Neural crest cell (in vitro differentiated cells): Measurements from ENCODE around the gene GPHN. TPM values are rescaled to one million over a fixed set of nuclear protein-coding genes. Genes with fewer than 3 reads are reported as not detected.

Experiments
- DNase-seq: peaks from one replicate; pipeline ENCODE4 v3.0.0; 2021; ENCODE audit warnings: low read depth, mixed read lengths, low spot score
- H3K27ac Mint-ChIP-seq: one replicate; pipeline ENCODE4 v1.8.0; 2021; ENCODE audit warnings: mild to moderate bottlenecking, mixed read lengths; ENCODE audit not compliant: unreplicated experiment
- H3K27me3 Mint-ChIP-seq: 2 replicates; pipeline ENCODE4 v1.8.0; 2021; ENCODE audit warnings: low read depth, mild to moderate bottlenecking, mixed read lengths
- H3K36me3 Mint-ChIP-seq: 2 replicates; pipeline ENCODE4 v1.8.0; 2021; ENCODE audit warnings: low read depth, mild to moderate bottlenecking, mixed read lengths
- H3K4me1 Mint-ChIP-seq: 2 replicates; pipeline ENCODE4 v1.8.0; 2021; ENCODE audit warnings: mixed read lengths
- H3K4me3 Mint-ChIP-seq: one replicate; pipeline ENCODE4 v1.8.0; 2021; ENCODE audit warnings: mild to moderate bottlenecking, mixed read lengths
- H3K9me3 Mint-ChIP-seq: 2 replicates; pipeline ENCODE4 v1.8.0; 2021; ENCODE audit warnings: mixed read lengths
- CTCF ChIP-seq: fragments of 200-600 bp; sonication (generic); conservative IDR thresholded peaks from 2 replicates; pipeline ENCODE4 v1.5.0; 2021; ENCODE audit warnings: antibody characterized with exemption, mild to moderate bottlenecking
- total RNA-seq: library from RNA; stranded (reverse); gene quantifications from 2 replicates; pipeline ENCODE4 v1.2.1, GENCODE V29; 2021

Gene GPHN
- total RNA-seq, 1 donor from 2014 or later, result 43.5 TPM

DNA sequence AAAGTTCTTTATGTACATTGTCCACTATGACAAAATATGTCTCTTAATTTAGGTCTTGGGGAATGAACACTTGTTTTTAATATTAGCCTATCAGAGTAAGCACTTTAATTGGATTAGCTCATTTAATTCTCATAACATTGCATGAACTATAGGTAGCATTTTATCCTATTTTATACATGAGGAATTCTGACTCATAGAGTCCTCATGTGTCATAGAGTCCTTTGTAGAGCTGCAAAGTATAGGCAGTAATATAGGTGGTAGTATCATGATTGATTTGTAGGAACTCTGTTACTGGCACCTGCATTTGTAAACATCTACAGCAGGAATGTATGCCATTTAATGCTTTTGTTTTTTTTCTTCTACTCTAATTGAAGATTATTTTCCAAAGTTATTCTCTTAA lies 96.0 kb downstream of the GPHN start:
- no peak for TF ChIP-seq CTCF
- Mint-ChIP-seq H3K4me1 (peaks cover 20% of the 10 kb centered on the region), H3K9me3 (peaks cover 14% of the 10 kb centered on the region), H3K27me3 (no peaks in the 10 kb centered on the region), H3K4me3 (no peak overlapping the region), H3K36me3 (peaks cover 8% of the 10 kb centered on the region), H3K27ac (no peak overlapping the region)
- no peak for DNase-seq

GRCh38 chr14:66606826-66607225 lies 98.9 kb downstream of the GPHN start:
- no peak for DNase-seq
- peaks cover 25% of the 10 kb centered on the region for H3K36me3 Mint-ChIP-seq
- no peaks in the 10 kb centered on the region for H3K27me3 Mint-ChIP-seq
- no peak overlapping the region for H3K27ac Mint-ChIP-seq
- peaks cover 20% of the 10 kb centered on the region for H3K4me1 Mint-ChIP-seq
- H3K4me3 Mint-ChIP-seq, result no peak overlapping the region
- no peak for TF ChIP-seq CTCF
- peaks cover 25% of the 10 kb centered on the region for H3K9me3 Mint-ChIP-seq

DNA sequence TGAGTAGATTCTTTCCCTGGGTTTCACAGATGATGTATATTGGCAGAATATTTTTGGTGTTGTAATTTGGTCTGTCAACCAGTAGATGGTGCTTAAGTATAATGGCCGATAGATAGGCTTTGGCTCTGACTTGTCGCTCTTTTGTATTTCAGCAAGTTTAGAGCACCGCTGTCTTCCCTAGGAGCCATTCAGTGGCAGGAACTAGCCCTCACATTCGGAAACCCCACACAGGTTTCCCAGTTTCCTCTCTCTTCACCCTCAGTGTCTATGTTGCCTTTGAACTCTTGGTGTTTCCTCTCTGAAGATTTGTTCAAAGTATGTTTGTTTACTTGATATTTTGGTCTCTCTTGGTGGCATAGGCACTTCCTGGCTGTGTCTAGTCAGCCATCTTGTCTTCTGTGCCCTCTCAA lies 102.2 kb downstream of the GPHN start:
- Mint-ChIP-seq H3K9me3 (peaks cover 29% of the 10 kb centered on the region), H3K4me1 (peaks cover 20% of the 10 kb centered on the region), H3K36me3 (peaks cover 41% of the 10 kb centered on the region), H3K4me3 (no peak overlapping the region), H3K27me3 (no peaks in the 10 kb centered on the region), H3K27ac (no peak overlapping the region)
- peak; percentile 40 for TF ChIP-seq CTCF
- DNase-seq, result no peak

GRCh38 chr14:66613344-66613743 lies 105.4 kb downstream of the GPHN start:
- Mint-ChIP-seq H3K4me1 (peaks cover under 1% of the 10 kb centered on the region), H3K9me3 (peaks cover 27% of the 10 kb centered on the region), H3K27me3 (no peaks in the 10 kb centered on the region), H3K36me3 (peaks cover 55% of the 10 kb centered on the region), H3K27ac (peak overlapping the region; percentile 78), H3K4me3 (no peak overlapping the region)
- TF ChIP-seq CTCF, result no peak
- DNase-seq, result no peak

DNA sequence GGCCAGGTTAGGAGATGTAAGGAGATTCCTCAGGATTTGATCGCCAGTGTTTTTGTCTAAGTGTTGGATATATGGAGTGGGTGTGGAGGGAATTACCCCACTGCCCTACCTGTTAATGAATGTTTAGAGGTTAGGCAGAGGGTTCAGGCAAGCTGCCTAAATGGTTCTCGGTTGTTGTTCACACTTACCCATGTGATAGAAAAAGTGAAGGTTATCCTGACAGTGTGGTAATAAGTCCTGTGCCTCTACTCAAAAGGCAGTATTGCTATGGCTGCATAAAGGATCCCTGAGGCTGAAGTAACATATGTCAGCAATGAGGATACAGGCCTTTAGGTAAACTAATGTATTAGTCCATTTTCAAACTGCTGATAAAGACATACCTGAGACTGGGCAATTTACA lies 112.0 kb downstream of the GPHN start:
- DNase-seq, result no peak
- H3K27me3 Mint-ChIP-seq, result no peaks in the 10 kb centered on the region
- no peak for TF ChIP-seq CTCF
- H3K36me3 Mint-ChIP-seq, result peaks cover 44% of the 10 kb centered on the region
- H3K9me3 Mint-ChIP-seq, result peaks cover 23% of the 10 kb centered on the region
- no peak overlapping the region for H3K27ac Mint-ChIP-seq
- H3K4me1 Mint-ChIP-seq, result peaks cover 9% of the 10 kb centered on the region
- H3K4me3 Mint-ChIP-seq, result no peak overlapping the region

GRCh38 chr14:66623838-66624237 lies 115.9 kb downstream of the GPHN start:
- Mint-ChIP-seq H3K27ac (peak overlapping the region; percentile 62), H3K4me3 (no peak overlapping the region), H3K9me3 (peaks cover 16% of the 10 kb centered on the region), H3K27me3 (no peaks in the 10 kb centered on the region), H3K36me3 (peaks cover 23% of the 10 kb centered on the region), H3K4me1 (peaks cover 13% of the 10 kb centered on the region)
- DNase-seq, result no peak
- no peak for TF ChIP-seq CTCF
